MM.1S (cell line): ENCODE results near the gene HOXD9.

Experiments used
- DNase-seq: peaks from one replicate; pipeline ENCODE4 v3.0.0-alpha.2; 2015
- H2AFZ ChIP-seq: fragments of 300-600 bp; sonication (generic); 2 replicates; pipeline ENCODE4 v1.6.0; 2016; ENCODE audit warnings: antibody characterized with exemption, low read length
- H3F3A ChIP-seq: fragments of 300-600 bp; sonication (generic); 2 replicates; pipeline ENCODE4 v1.6.1; 2016; ENCODE audit warnings: mild to moderate bottlenecking, antibody characterized with exemption, low read length, moderate library complexity, mixed read lengths; ENCODE audit not compliant: insufficient read depth
- H3K27ac ChIP-seq: fragments of 300-600 bp; sonication (generic); 2 replicates; pipeline ENCODE4 v1.5.1; 2016; ENCODE audit warnings: mild to moderate bottlenecking, low read length
- H3K27me3 ChIP-seq: fragments of 300-600 bp; sonication (generic); replicated peaks from 2 replicates; pipeline ENCODE4 v1.6.0; 2016; ENCODE audit warnings: low read length; ENCODE audit not compliant: insufficient read depth
- H3K36me3 ChIP-seq: fragments of 300-600 bp; sonication (generic); replicated peaks from 2 replicates; pipeline ENCODE4 v1.6.1; 2016; ENCODE audit warnings: mild to moderate bottlenecking, low read length, mixed read lengths; ENCODE audit not compliant: insufficient read depth
- H3K4me1 ChIP-seq: fragments of 300-600 bp; sonication (generic); 2 replicates; pipeline ENCODE4 v1.6.1; 2016; ENCODE audit warnings: low read length, mixed read lengths
- H3K4me2 ChIP-seq: fragments of 300-600 bp; sonication (generic); 2 replicates; pipeline ENCODE4 v1.6.0; 2016; ENCODE audit warnings: low read depth, low read length
- H3K4me3 ChIP-seq: fragments of 300-600 bp; sonication (generic); 2 replicates; pipeline ENCODE4 v1.5.1; 2016; ENCODE audit warnings: low read length, mixed read lengths
- H3K79me2 ChIP-seq: fragments of 300-600 bp; sonication (generic); 2 replicates; pipeline ENCODE4 v1.6.1; 2016; ENCODE audit warnings: mixed run types, low read length, mixed read lengths
- H3K9ac ChIP-seq: fragments of 300-600 bp; sonication (generic); 2 replicates; pipeline ENCODE4 v1.6.1; 2016; ENCODE audit warnings: low read length, mixed read lengths
- H3K9me2 ChIP-seq: fragments of 300-600 bp; sonication (generic); replicated peaks from 2 replicates; pipeline ENCODE4 v1.6.1; 2016; ENCODE audit warnings: mild to moderate bottlenecking, low read length, mixed read lengths; ENCODE audit not compliant: insufficient read depth
- H3K9me3 ChIP-seq: fragments of 300-600 bp; sonication (generic); replicated peaks from 2 replicates; pipeline ENCODE4 v1.6.1; 2016; ENCODE audit warnings: mild to moderate bottlenecking, low read length, mixed read lengths; ENCODE audit not compliant: insufficient read depth
- H4K20me1 ChIP-seq: fragments of 300-600 bp; sonication (generic); 2 replicates; pipeline ENCODE4 v1.6.1; 2016; ENCODE audit warnings: mild to moderate bottlenecking, low read length, moderate library complexity, mixed read lengths; ENCODE audit not compliant: insufficient read depth
- EZH2 ChIP-seq: fragments of 300-600 bp; sonication (generic); optimal IDR thresholded peaks from 2 replicates; pipeline ENCODE3; 2017; ENCODE audit warnings: low read depth, mild to moderate bottlenecking, antibody characterized with exemption, low read length, mixed read lengths
- EZH2phosphoT487 ChIP-seq: fragments of 300-600 bp; sonication (generic); IDR thresholded peaks from 2 replicates; pipeline ENCODE4 v1.6.1; 2018; ENCODE audit warnings: antibody characterized with exemption, low read length
- TF ChIP-seq, protein P1 (sequence below): fragments of 300-600 bp; sonication (generic); IDR thresholded peaks from 2 replicates; pipeline ENCODE4 v1.5.1; 2016; ENCODE audit warnings: antibody characterized with exemption, low read length, mixed read lengths

HOXD9 gene

DNA sequence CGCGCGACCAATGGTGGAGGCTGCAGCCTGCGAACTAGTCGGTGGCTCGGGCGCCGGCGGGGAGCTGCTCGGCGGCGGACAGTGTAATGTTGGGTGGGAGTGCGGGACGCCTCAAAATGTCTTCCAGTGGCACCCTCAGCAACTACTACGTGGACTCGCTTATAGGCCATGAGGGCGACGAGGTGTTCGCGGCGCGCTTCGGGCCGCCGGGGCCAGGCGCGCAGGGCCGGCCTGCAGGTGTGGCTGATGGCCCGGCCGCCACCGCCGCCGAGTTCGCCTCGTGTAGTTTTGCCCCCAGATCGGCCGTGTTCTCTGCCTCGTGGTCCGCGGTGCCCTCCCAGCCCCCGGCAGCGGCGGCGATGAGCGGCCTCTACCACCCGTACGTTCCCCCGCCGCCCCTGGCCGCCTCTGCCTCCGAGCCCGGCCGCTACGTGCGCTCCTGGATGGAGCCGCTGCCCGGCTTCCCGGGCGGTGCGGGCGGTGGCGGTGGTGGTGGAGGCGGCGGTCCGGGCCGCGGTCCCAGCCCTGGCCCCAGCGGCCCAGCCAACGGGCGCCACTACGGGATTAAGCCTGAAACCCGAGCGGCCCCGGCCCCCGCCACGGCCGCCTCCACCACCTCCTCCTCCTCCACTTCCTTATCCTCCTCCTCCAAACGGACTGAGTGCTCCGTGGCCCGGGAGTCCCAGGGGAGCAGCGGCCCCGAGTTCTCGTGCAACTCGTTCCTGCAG lies at the start of gene HOXD9:
Gene HOXD9 (plus strand): TSS at position 37 of the 728 bp plus-strand sequence. CDS start 50 bp downstream, at position 87.
- TF ChIP-seq, protein P1, sequence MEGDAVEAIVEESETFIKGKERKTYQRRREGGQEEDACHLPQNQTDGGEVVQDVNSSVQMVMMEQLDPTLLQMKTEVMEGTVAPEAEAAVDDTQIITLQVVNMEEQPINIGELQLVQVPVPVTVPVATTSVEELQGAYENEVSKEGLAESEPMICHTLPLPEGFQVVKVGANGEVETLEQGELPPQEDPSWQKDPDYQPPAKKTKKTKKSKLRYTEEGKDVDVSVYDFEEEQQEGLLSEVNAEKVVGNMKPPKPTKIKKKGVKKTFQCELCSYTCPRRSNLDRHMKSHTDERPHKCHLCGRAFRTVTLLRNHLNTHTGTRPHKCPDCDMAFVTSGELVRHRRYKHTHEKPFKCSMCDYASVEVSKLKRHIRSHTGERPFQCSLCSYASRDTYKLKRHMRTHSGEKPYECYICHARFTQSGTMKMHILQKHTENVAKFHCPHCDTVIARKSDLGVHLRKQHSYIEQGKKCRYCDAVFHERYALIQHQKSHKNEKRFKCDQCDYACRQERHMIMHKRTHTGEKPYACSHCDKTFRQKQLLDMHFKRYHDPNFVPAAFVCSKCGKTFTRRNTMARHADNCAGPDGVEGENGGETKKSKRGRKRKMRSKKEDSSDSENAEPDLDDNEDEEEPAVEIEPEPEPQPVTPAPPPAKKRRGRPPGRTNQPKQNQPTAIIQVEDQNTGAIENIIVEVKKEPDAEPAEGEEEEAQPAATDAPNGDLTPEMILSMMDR: no peak
- no peak for TF ChIP-seq EZH2
- DNase-seq: no peak
- no peaks in the 10 kb centered on the region for H4K20me1 ChIP-seq
- H3K4me1 ChIP-seq: no peaks in the 10 kb centered on the region
- no peak within 1 kb of the TSS for H3K4me2 ChIP-seq
- H3F3A ChIP-seq: no peaks in the 10 kb centered on the region
- peaks cover 29% of the 10 kb centered on the region for H3K27me3 ChIP-seq
- H3K79me2 ChIP-seq: no peaks in the 10 kb centered on the region
- no peak within 1 kb of the TSS for H3K4me3 ChIP-seq
- H3K27ac ChIP-seq: no peak within 1 kb of the TSS
- H3K9me3 ChIP-seq: no peaks in the 10 kb centered on the region
- H2AFZ ChIP-seq: no peak within 1 kb of the TSS
- no peaks in the 10 kb centered on the region for H3K9me2 ChIP-seq
- H3K36me3 ChIP-seq: no peaks in the 10 kb centered on the region
- no peak within 1 kb of the TSS for H3K9ac ChIP-seq

DNA sequence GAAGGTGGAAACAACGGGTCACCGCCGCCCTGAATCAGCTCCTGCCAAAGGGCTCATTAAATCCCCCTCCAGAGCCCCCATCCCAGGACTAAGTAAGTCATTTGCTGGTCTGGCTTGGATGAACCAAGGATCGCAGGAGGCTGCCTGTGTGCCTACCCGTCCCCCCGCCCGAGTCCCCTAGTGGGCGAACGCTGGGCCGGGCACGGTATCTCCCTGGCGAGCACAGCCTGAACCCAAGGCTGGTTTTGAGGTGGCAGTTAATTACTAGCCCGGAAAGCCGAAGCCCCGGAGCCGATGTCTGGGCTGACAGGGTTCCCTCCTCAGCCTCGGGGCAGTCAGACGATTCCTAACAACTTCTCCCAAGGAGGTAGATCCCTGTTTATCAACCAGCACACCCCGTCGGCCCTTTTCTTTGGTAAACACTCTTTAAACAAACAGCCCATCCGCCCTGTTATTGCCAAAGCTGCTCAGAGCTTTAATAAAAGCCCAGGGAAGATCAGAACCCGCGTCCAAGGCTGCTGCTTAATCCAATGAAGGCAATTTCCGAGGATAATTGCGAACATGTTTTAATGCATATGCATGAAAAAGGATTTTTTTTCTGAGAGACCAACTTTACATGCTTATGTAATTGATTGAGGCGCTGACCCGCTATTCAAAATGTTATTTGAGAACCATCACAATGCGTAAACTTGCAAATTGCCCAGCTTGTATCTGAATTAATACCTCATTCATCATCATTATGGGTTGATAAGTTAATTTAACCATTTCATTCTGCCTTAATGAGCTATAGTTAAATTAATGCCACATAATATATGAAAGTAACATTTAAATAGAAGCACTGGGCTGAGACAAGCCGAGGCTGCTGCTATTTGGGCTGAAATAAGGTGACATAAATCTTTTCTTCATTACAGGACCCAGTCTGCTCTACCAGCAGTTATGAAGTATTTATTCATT lies 49.3 kb upstream of the HOXD9 start:
- TF ChIP-seq EZH2 (no peak), EZH2phosphoT487 (no peak)
- TF ChIP-seq, protein P1: no peak
- Histone ChIP-seq H3K9ac (no peak overlapping the region), H3K79me2 (no peaks in the 10 kb centered on the region), H3K9me3 (no peaks in the 10 kb centered on the region), H3K4me3 (no peak overlapping the region), H4K20me1 (no peaks in the 10 kb centered on the region), H2AFZ (no peak overlapping the region), H3K27ac (no peak overlapping the region), H3F3A (no peaks in the 10 kb centered on the region), H3K27me3 (no peaks in the 10 kb centered on the region), H3K4me1 (no peaks in the 10 kb centered on the region), H3K9me2 (no peaks in the 10 kb centered on the region), H3K4me2 (no peak overlapping the region), H3K36me3 (no peaks in the 10 kb centered on the region)
- no peak for DNase-seq

DNA sequence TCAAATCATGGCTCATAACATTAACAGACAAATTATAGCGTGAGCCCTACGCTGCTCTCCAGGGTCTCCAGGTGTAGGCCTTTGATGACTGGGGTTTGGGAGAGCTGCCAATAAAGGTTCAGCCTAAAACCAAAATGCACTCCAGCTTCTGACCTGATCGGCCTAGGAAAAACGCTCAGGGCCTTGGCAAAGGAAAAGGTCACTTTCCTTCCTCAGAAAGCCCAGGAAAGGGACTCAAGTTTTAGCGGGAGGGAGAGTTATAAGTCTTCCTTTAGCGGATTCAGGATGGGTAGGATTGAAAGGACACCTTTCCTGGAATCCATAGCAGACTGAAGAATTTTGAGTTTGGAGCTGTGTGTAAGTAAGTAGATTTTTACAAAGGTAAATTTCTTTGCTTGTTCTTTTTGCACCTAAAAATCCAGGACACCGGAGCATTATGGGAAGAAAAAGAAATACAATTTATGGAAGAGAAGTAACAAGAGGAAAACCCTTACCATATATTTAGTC lies 47.5 kb upstream of the HOXD9 start:
- Histone ChIP-seq H2AFZ (no peak overlapping the region), H3K9me3 (no peaks in the 10 kb centered on the region), H3F3A (no peaks in the 10 kb centered on the region), H3K4me3 (no peak overlapping the region), H3K4me1 (no peaks in the 10 kb centered on the region), H4K20me1 (no peaks in the 10 kb centered on the region), H3K79me2 (no peaks in the 10 kb centered on the region), H3K9me2 (no peaks in the 10 kb centered on the region), H3K9ac (no peak overlapping the region), H3K36me3 (no peaks in the 10 kb centered on the region), H3K27ac (no peak overlapping the region), H3K27me3 (no peaks in the 10 kb centered on the region), H3K4me2 (no peak overlapping the region)
- TF ChIP-seq, protein P1: no peak
- no peak for TF ChIP-seq EZH2
- no peak for TF ChIP-seq EZH2phosphoT487
- no peak for DNase-seq
